HepG2 (cell line): ENCODE results near the gene SLC25A36. TPM values are rescaled to one million over a fixed set of nuclear protein-coding genes. Genes with fewer than 3 reads are reported as not detected.
A peak's percentile ranks its signal among the peaks of the same experiment; 100 is the strongest.

ENCODE experiments used
- ATAC-seq: fragments of 200-7000 bp; cut with Tn5 transposase; 3 replicates; pipeline ENCODE4 v1.9.1; 2020; ENCODE audit warnings: mild to moderate bottlenecking, moderate library complexity
- BruUV-seq: library from RNA; stranded (reverse); fragments of 400-500 nt; replicated peaks from 2 replicates; lab custom pipeline; 2021; lab: Mats Ljungman, UMichigan
- CTCF ChIA-PET: fragments of 300-600 bp; formaldehyde crosslinking; extraction: SDS; loops from one replicate; lab custom pipeline; 2021; ENCODE audit warnings: low total read pairs, inconsistent platforms, low intra/inter-chr PET ratio; lab: Yijun Ruan, JAX
- POLR2A ChIA-PET: fragments of 350-600 bp; sonication (Branson Sonifier 250); formaldehyde crosslinking; loops from one replicate; lab custom pipeline; 2020; ENCODE audit warnings: antibody characterized with exemption, inconsistent platforms; lab: Yijun Ruan, JAX
- DNase-seq: peaks from one replicate; pipeline ENCODE4 v3.0.0-alpha.2; 2015; ENCODE audit warnings: low spot score
- FAIRE-seq: peaks from 3 replicates; lab custom pipeline; 2011; peaks lifted over from hg19 to GRCh38; lab: Jason Lieb, UNC
- H2AFZ ChIP-seq: one replicate; pipeline ENCODE4 v1.6.1; 2011; ENCODE audit warnings: low read length, inconsistent platforms
- H3K27ac ChIP-seq: fragments of 300-600 bp; 3 replicates; pipeline ENCODE4 v1.8.0; 2011; ENCODE audit warnings: mixed run types, mild to moderate bottlenecking, mixed read lengths, low read length, inconsistent platforms; ENCODE audit not compliant: insufficient read depth; ENCODE audit errors: extremely low read length
- H3K27me3 ChIP-seq, 2 experiments: fragments of 200-600 bp in 1 of 2; 2 replicates in 1 of 2; 3 replicates in 1 of 2; pipeline versions ENCODE4 v1.6.0 to v1.8.0; 2011; ENCODE audit warnings: low read length in 2 of 2, mild to moderate bottlenecking in 2 of 2, moderate library complexity in 2 of 2, inconsistent platforms in 1 of 2; ENCODE audit not compliant: insufficient read depth in 2 of 2, control insufficient read depth in 1 of 2
- H3K36me3 ChIP-seq, 2 experiments: fragments of 200-600 bp in 1 of 2; replicated peaks in 1 of 2; 2 replicates in 1 of 2; 3 replicates in 1 of 2; pipeline versions ENCODE4 v1.5.1 to v1.8.0; 2011; ENCODE audit warnings: low read length in 2 of 2, inconsistent platforms in 1 of 2; ENCODE audit not compliant: insufficient read depth in 2 of 2, control insufficient read depth in 1 of 2
- H3K4me1 ChIP-seq: 2 replicates; pipeline ENCODE4 v1.5.1; 2012; ENCODE audit warnings: low read length, inconsistent platforms; ENCODE audit not compliant: insufficient read depth
- H3K4me2 ChIP-seq: 2 replicates; pipeline ENCODE4 v1.6.0; 2011; ENCODE audit warnings: low read depth, low read length, inconsistent platforms
- H3K4me3 ChIP-seq, 3 experiments: fragments of 200-600 bp in 1 of 3; sonication (generic), shearing (Covaris generic) in 1 of 3; replicated peaks in 1 of 3; 2 replicates each; pipeline ENCODE4 v1.5.1; 2011 to 2016; ENCODE audit warnings: low read length in 3 of 3, inconsistent platforms in 2 of 3, low read depth in 2 of 3, mild to moderate bottlenecking in 2 of 3, control low read depth in 1 of 3, mixed read lengths in 1 of 3; ENCODE audit not compliant: insufficient read depth in 1 of 3
- H3K79me2 ChIP-seq: one replicate; pipeline ENCODE4 v1.6.1; 2011; ENCODE audit warnings: low read length, inconsistent platforms; ENCODE audit not compliant: insufficient read depth
- H3K9ac ChIP-seq: 2 replicates; pipeline ENCODE4 v1.6.0; 2011; ENCODE audit warnings: mild to moderate bottlenecking, low read depth, low read length, inconsistent platforms; ENCODE audit not compliant: insufficient read depth
- H3K9me3 ChIP-seq: 2 replicates; pipeline ENCODE4 v1.5.1; 2012; ENCODE audit warnings: mild to moderate bottlenecking, low read length
- H4K20me1 ChIP-seq: 2 replicates; pipeline ENCODE4 v1.6.0; 2011; ENCODE audit warnings: inconsistent platforms, mild to moderate bottlenecking, low read length, moderate library complexity; ENCODE audit not compliant: insufficient read depth
- CBX1 ChIP-seq: IDR thresholded peaks from one replicate; pipeline ENCODE4 v1.6.1; 2016; ENCODE audit warnings: antibody characterized with exemption, low read depth
- HCFC1 ChIP-seq: fragments of 150-350 bp; IDR thresholded peaks from 2 replicates; pipeline ENCODE4 v1.6.1; 2014; ENCODE audit warnings: low read depth, low read length
- PLRG1 ChIP-seq: fragments of 450-650 bp; conservative IDR thresholded peaks from 2 replicates; pipeline ENCODE4 v1.6.1; 2016
- RFX1 ChIP-seq: fragments of 450-650 bp; IDR thresholded peaks from 2 replicates; pipeline ENCODE4 v1.6.1; 2017
- TGIF2 ChIP-seq: IDR thresholded peaks from 2 replicates; pipeline ENCODE4 v1.6.1; 2016; ENCODE audit warnings: control low read depth, missing compliant biosample characterization
- THAP11 ChIP-seq: IDR thresholded peaks from 2 replicates; pipeline ENCODE4 v1.6.1; 2016; ENCODE audit warnings: missing biosample characterization, missing genetic modification reagents
- YEATS4 ChIP-seq: sonication (generic); formaldehyde crosslinking; IDR thresholded peaks from 2 replicates; pipeline ENCODE4 v1.4.0; 2020; ENCODE audit warnings: missing genetic modification reagents, borderline replicate concordance
- ZBTB20 ChIP-seq: sonication (generic); formaldehyde crosslinking; IDR thresholded peaks from 2 replicates; pipeline ENCODE4 v1.8.1; 2023; ENCODE audit warnings: missing genetic modification reagents, low read depth, mild to moderate bottlenecking, borderline replicate concordance
- ZNF143 ChIP-seq: sonication (generic); formaldehyde crosslinking; IDR thresholded peaks from 2 replicates; pipeline ENCODE4 v1.4.0; 2020; ENCODE audit warnings: missing genetic modification reagents
- ZNF713 ChIP-seq: sonication (generic); formaldehyde crosslinking; IDR thresholded peaks from 2 replicates; pipeline ENCODE4 v1.4.0; 2020; ENCODE audit warnings: mild to moderate bottlenecking, missing genetic modification reagents
- ZNF782 ChIP-seq: sonication (generic); formaldehyde crosslinking; IDR thresholded peaks from 2 replicates; pipeline ENCODE4 v1.4.0; 2020; ENCODE audit warnings: missing genetic modification reagents, mild to moderate bottlenecking, borderline replicate concordance
- ZSCAN29 ChIP-seq: sonication (generic); formaldehyde crosslinking; conservative IDR thresholded peaks from 2 replicates; pipeline ENCODE4 v1.4.0; 2020; ENCODE audit warnings: mild to moderate bottlenecking, missing genetic modification reagents
- WGBS: methylation state at CpG from one replicate; pipeline ENCODE4 v1.1.6; 2017; ENCODE audit warnings: low lambda C conversion rate; 5-methylcytosine and 5-hydroxymethylcytosine counted together
- in situ Hi-C: cut with HindIII; loops from 2 replicates; pipeline ENCODE4 v1.10.0; 2017; ENCODE audit warnings: low pct_unique_long_range_greater_than_20kb; ENCODE audit not compliant: extremely low pct_ligation_motif_present
- intact Hi-C: fragments of 100-400 bp; cut with micrococcal nuclease; formaldehyde crosslinking; loops from one replicate; pipeline ENCODE4 v1.10.0; 2022; ENCODE audit not compliant: unreplicated experiment
- polyA plus RNA-seq, 8 experiments: library from polyadenylated mRNA; depleted of rRNA in 3 of 8; stranded (reverse) in 7 of 8; unstranded in 1 of 8; fragments of >200 nt; fragmentation: Illumina TruSeq in 4 of 8; extraction: Trizol in 4 of 8; gene quantifications; 2 replicates each; pipeline versions ENCODE4 v1.2.1 to v1.2.3, GENCODE V29; 2011 to 2016; ENCODE audit warnings: low read depth in 4 of 8, missing spikeins in 1 of 8, mixed read lengths in 1 of 8; ENCODE audit not compliant: insufficient read depth in 1 of 8
- total RNA-seq, 5 experiments: library from RNA; depleted of rRNA; stranded (reverse); fragments of >200 nt; fragmentation: Illumina TruSeq; extraction: Trizol; gene quantifications; 2 replicates each; pipeline ENCODE4 v1.2.3, GENCODE V29; 2016; ENCODE audit warnings: low read depth in 1 of 5
- TF ChIP-seq, protein P1 (sequence below): sonication (generic); formaldehyde crosslinking; IDR thresholded peaks from 2 replicates; pipeline ENCODE4 v1.5.0; 2020; ENCODE audit warnings: mild to moderate bottlenecking, missing genetic modification reagents, moderate library complexity

SLC25A36 gene
- total and polyA plus RNA-seq, 2 of the 13 experiments (the other 11 are each of a cell fraction or from before 2014, with no cell fraction given) = 30.6 to 85.6 TPM

DNA sequence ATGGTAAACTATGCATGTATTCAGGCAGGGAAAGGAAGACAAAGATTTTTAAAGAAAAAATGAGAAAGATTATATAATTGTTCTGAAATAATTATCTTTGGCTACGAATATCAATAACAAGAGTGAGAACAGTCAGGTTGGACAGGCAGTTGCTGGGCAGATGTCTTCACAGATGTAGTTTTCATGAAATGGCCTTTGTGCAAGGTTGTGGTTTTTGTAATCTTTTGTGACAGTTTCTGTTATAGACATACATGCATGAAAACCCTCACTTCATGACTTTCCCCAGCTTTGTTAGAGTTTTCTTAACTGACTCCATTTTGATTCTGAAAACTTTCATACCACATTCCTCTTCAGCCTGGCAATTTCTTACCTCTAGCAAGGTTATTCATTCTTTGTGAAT is 34.9 kb upstream of the SLC25A36 start:
- Histone ChIP-seq H3K27me3 (no peaks in the 10 kb centered on the region), H4K20me1 (no peaks in the 10 kb centered on the region), H3K36me3 (no peaks in the 10 kb centered on the region), H3K79me2 (no peaks in the 10 kb centered on the region), H3K4me1 (peaks cover 12% of the 10 kb centered on the region), H3K27ac (no peak overlapping the region), H3K9ac (no peak overlapping the region), H3K9me3 (no peaks in the 10 kb centered on the region), H3K4me2 (no peak overlapping the region), H2AFZ (no peak overlapping the region), H3K4me3 (no peak overlapping the region)
- no TSS peak for BruUV-seq
- ATAC-seq = no peak
- 18% methylated on average over 1 of the region's 1 CpG for WGBS
- TF ChIP-seq ZNF782 (CRISPR knock-in tag) = no peak
- TF ChIP-seq ZBTB20 (CRISPR knock-in tag) = no peak
- no peak for TF ChIP-seq ZSCAN29 (CRISPR knock-in tag)
- TF ChIP-seq PLRG1 = no peak
- no peak for TF ChIP-seq RFX1
- TF ChIP-seq TGIF2 (CRISPR knock-in tag) = no peak
- TF ChIP-seq YEATS4 (CRISPR knock-in tag) = no peak
- FAIRE-seq = no peak
- DNase-seq = no peak
- in situ Hi-C loops (no loop called here), intact Hi-C loops (no loop called here)
- ChIA-PET CTCF (no interaction called here), POLR2A (no interaction called here)

DNA sequence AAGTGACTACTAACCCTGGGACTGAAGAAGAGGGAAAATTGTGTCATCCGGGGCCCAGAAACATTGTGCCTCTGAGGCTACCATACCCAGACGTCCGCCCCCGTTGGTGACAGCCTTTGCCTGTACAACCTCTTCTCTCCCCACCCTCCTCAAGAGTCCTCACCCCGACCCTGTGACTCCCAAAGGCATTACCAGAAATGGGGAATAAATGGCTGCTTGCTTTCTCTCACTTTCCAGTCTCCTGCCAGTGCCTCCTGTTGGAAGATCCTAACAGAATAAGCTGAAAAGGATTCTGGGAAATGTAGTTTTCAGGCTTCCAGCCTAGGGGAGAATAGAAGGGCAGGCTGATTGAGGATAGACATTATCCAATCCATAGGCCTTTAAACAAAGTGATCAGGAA is 30.8 kb upstream of the SLC25A36 start:
- CTCF ChIA-PET = no interaction called here
- ATAC-seq = peak; percentile 59

More for the DNA sequence above, 30.8 kb upstream of the SLC25A36 start:
- no peaks in the 10 kb centered on the region for H3K79me2 ChIP-seq
- TF ChIP-seq ZNF713 (CRISPR knock-in tag) = no peak
- TF ChIP-seq CBX1 = no peak
- TF ChIP-seq HCFC1 = peak; percentile 40; the same call in 1 of the 2 replicates
- TF ChIP-seq, protein P1, sequence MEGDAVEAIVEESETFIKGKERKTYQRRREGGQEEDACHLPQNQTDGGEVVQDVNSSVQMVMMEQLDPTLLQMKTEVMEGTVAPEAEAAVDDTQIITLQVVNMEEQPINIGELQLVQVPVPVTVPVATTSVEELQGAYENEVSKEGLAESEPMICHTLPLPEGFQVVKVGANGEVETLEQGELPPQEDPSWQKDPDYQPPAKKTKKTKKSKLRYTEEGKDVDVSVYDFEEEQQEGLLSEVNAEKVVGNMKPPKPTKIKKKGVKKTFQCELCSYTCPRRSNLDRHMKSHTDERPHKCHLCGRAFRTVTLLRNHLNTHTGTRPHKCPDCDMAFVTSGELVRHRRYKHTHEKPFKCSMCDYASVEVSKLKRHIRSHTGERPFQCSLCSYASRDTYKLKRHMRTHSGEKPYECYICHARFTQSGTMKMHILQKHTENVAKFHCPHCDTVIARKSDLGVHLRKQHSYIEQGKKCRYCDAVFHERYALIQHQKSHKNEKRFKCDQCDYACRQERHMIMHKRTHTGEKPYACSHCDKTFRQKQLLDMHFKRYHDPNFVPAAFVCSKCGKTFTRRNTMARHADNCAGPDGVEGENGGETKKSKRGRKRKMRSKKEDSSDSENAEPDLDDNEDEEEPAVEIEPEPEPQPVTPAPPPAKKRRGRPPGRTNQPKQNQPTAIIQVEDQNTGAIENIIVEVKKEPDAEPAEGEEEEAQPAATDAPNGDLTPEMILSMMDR (CRISPR knock-in tag) = peak; percentile 16
- TF ChIP-seq THAP11 (CRISPR knock-in tag) = peak; percentile 96
- TF ChIP-seq ZNF143 (CRISPR knock-in tag) = peak; percentile 84
- H3K9me3 ChIP-seq = no peaks in the 10 kb centered on the region
- DNase-seq = no peak
- no peak overlapping the region for H2AFZ ChIP-seq
- no peak overlapping the region for H3K4me3 ChIP-seq
- H3K27ac ChIP-seq = no peak overlapping the region
- FAIRE-seq = no peak
- 0 out of 5 replicates have a peak, but pooled peaks cover 0 to 9% of the 10 kb centered on the region in 2 experiments for H3K27me3 ChIP-seq
- peaks cover 25% of the 10 kb centered on the region for H3K4me1 ChIP-seq
- H3K9ac ChIP-seq = no peak overlapping the region
- in situ Hi-C loops (loop anchor here (10.0 kb wide), 1 partner anchor 284 kb away; no protein-coding TSS in a partner anchor), intact Hi-C loops (loop anchor here (5.0 kb wide), 1 partner anchor 196 kb away; no protein-coding TSS in a partner anchor)
- BruUV-seq = no TSS peak
- H3K36me3 ChIP-seq = no peaks in the 10 kb centered on the region
- no peak overlapping the region for H3K4me2 ChIP-seq
- 67% methylated on average over 5 of the region's 5 CpGs for WGBS
- no peaks in the 10 kb centered on the region for H4K20me1 ChIP-seq
- POLR2A ChIA-PET = no interaction called here
